GM23338 (cell line): ENCODE results near the gene SURF4. TPM values are rescaled to one million over a fixed set of nuclear protein-coding genes. Genes with fewer than 3 reads are reported as not detected.

Experiments used
- ATAC-seq: fragments of 200-7000 bp; cut with Tn5 transposase; 3 replicates; pipeline ENCODE4 v1.9.1; 2020
- DNase-seq: peaks from one replicate; pipeline ENCODE4 v3.0.0-alpha.2; 2015; ENCODE audit warnings: low spot score
- H2AFZ ChIP-seq: fragments of 200-600 bp; sonication (generic); 2 replicates; pipeline ENCODE4 v1.8.0; 2016; ENCODE audit warnings: antibody characterized with exemption, mild to moderate bottlenecking, moderate library complexity
- H3F3A ChIP-seq: fragments of 200-600 bp; sonication (generic); replicated peaks from 2 replicates; pipeline ENCODE4 v1.8.0; 2017; ENCODE audit warnings: antibody characterized with exemption, mixed run types, low read depth
- H3K27ac ChIP-seq: fragments of 200-600 bp; sonication (generic); 2 replicates; pipeline ENCODE4 v1.6.1; 2016; ENCODE audit warnings: low read depth
- H3K27me3 ChIP-seq: fragments of 200-600 bp; sonication (generic); 2 replicates; pipeline ENCODE4 v1.8.0; 2016; ENCODE audit warnings: mild to moderate bottlenecking, mixed run types, moderate library complexity; ENCODE audit not compliant: insufficient read depth
- H3K36me3 ChIP-seq: fragments of 200-600 bp; sonication (generic); 2 replicates; pipeline ENCODE4 v1.8.0; 2016; ENCODE audit warnings: mild to moderate bottlenecking; ENCODE audit not compliant: insufficient read depth
- H3K4me1 ChIP-seq: fragments of 200-600 bp; sonication (generic); 2 replicates; pipeline ENCODE4 v1.8.0; 2016; ENCODE audit warnings: mild to moderate bottlenecking, moderate library complexity; ENCODE audit not compliant: insufficient read depth
- H3K4me2 ChIP-seq: fragments of 200-600 bp; sonication (generic); 2 replicates; pipeline ENCODE4 v1.7.1; 2017; ENCODE audit warnings: mixed run types
- H3K4me3 ChIP-seq: fragments of 200-600 bp; sonication (generic); 2 replicates; pipeline ENCODE4 v1.6.1; 2016; ENCODE audit warnings: mixed run types
- H3K79me2 ChIP-seq: fragments of 200-600 bp; sonication (generic); replicated peaks from 2 replicates; pipeline ENCODE4 v1.8.0; 2017; ENCODE audit warnings: mild to moderate bottlenecking; ENCODE audit not compliant: insufficient read depth
- H3K9me2 ChIP-seq: fragments of 200-600 bp; sonication (generic); 2 replicates; pipeline ENCODE4 v1.8.0; 2017; ENCODE audit not compliant: insufficient read depth
- H4K20me1 ChIP-seq: fragments of 200-600 bp; sonication (generic); replicated peaks from 2 replicates; pipeline ENCODE4 v1.8.0; 2017; ENCODE audit warnings: mild to moderate bottlenecking; ENCODE audit not compliant: insufficient read depth
- H3K27ac Mint-ChIP-seq: 2 replicates; pipeline ENCODE4 v1.8.0; 2020; ENCODE audit warnings: inconsistent platforms, mild to moderate bottlenecking, moderate library complexity, mixed read lengths
- H3K27me3 Mint-ChIP-seq: 3 replicates; pipeline ENCODE4 v1.8.0; 2022; ENCODE audit warnings: low read depth, mild to moderate bottlenecking, moderate library complexity, mixed read lengths, inconsistent platforms; ENCODE audit not compliant: insufficient read depth, poor library complexity
- H3K36me3 Mint-ChIP-seq: 3 replicates; pipeline ENCODE4 v1.8.0; 2021; ENCODE audit warnings: low read depth, mild to moderate bottlenecking, inconsistent platforms, moderate library complexity, mixed read lengths
- H3K4me1 Mint-ChIP-seq: 3 replicates; pipeline ENCODE4 v1.8.0; 2020; ENCODE audit warnings: mild to moderate bottlenecking, inconsistent platforms, mixed read lengths
- H3K4me3 Mint-ChIP-seq: 3 replicates; pipeline ENCODE4 v1.8.0; 2021; ENCODE audit warnings: moderate library complexity, mild to moderate bottlenecking, inconsistent platforms, mixed read lengths
- H3K9me3 Mint-ChIP-seq: 3 replicates; pipeline ENCODE4 v1.8.0; 2020; ENCODE audit warnings: moderate library complexity, mild to moderate bottlenecking, inconsistent platforms, mixed read lengths
- CREB1 ChIP-seq: fragments of 250-450 bp; sonication (Bioruptor Pico); IDR thresholded peaks from 2 replicates; pipeline ENCODE4 v1.5.0; 2020; ENCODE audit warnings: low read depth, mild to moderate bottlenecking, moderate library complexity
- EZH2 ChIP-seq: fragments of 200-600 bp; sonication (generic); IDR thresholded peaks from one replicate; pipeline ENCODE4 v1.8.0; 2017; ENCODE audit warnings: antibody characterized with exemption, mild to moderate bottlenecking, low read depth; ENCODE audit not compliant: unreplicated experiment
- JUNB ChIP-seq: IDR thresholded peaks from one replicate; pipeline ENCODE4 v1.6.1; 2016; ENCODE audit warnings: antibody characterized with exemption; ENCODE audit not compliant: unreplicated experiment
- NANOG ChIP-seq: IDR thresholded peaks from 2 replicates; pipeline ENCODE4 v1.6.1; 2016; ENCODE audit warnings: antibody characterized with exemption, borderline replicate concordance
- POLR2AphosphoS5 ChIP-seq: IDR thresholded peaks from 2 replicates; pipeline ENCODE4 v1.6.1; 2016; ENCODE audit warnings: antibody characterized with exemption, low read depth
- STAT1 ChIP-seq: IDR thresholded peaks from one replicate; pipeline ENCODE4 v1.6.1; 2016; ENCODE audit warnings: antibody characterized with exemption; ENCODE audit not compliant: unreplicated experiment
- ZNF114 ChIP-seq: fragments of 250-450 bp; sonication (Bioruptor Pico); IDR thresholded peaks from 2 replicates; pipeline ENCODE4 v1.5.0; 2020; ENCODE audit warnings: mild to moderate bottlenecking, moderate library complexity
- ZNF331 ChIP-seq: fragments of 250-450 bp; sonication (Bioruptor Pico); IDR thresholded peaks from 2 replicates; pipeline ENCODE4 v1.5.0; 2020; ENCODE audit warnings: low read depth, mild to moderate bottlenecking, moderate library complexity
- polyA plus RNA-seq: library from polyadenylated mRNA; unstranded; fragments of >200 nt; fragmentation: Nextera tagmentation; extraction: Ambion mirVana; gene quantifications from 2 replicates; pipeline ENCODE4 v1.2.1, GENCODE V29; 2016
- total RNA-seq: library from RNA; depleted of rRNA; stranded (reverse); fragments of >200 nt; shearing (Covaris generic); gene quantifications from 2 replicates; pipeline ENCODE4 v1.2.3, GENCODE V29; 2014
- TF ChIP-seq, protein P1 (sequence below): IDR thresholded peaks from one replicate; pipeline ENCODE4 v1.6.1; 2018; ENCODE audit warnings: antibody characterized with exemption; ENCODE audit not compliant: unreplicated experiment
- TF ChIP-seq, protein P2 (sequence below), 2 experiments: fragments of 200-600 bp in 1 of 2; sonication (generic) in 1 of 2; conservative IDR thresholded peaks; 2 replicates each; pipeline versions ENCODE4 v1.5.1 to v1.6.1; 2016 to 2017; ENCODE audit warnings: antibody characterized with exemption in 2 of 2, low read depth in 2 of 2, mild to moderate bottlenecking in 2 of 2, moderate library complexity in 1 of 2
- TF ChIP-seq, protein P3 (sequence below): IDR thresholded peaks from 2 replicates; pipeline ENCODE4 v1.6.1; 2016; ENCODE audit warnings: antibody characterized with exemption

SURF4 gene
- total and polyA plus RNA-seq, 2 experiments from 2014 or later: 66.3 to 242 TPM

DNA sequence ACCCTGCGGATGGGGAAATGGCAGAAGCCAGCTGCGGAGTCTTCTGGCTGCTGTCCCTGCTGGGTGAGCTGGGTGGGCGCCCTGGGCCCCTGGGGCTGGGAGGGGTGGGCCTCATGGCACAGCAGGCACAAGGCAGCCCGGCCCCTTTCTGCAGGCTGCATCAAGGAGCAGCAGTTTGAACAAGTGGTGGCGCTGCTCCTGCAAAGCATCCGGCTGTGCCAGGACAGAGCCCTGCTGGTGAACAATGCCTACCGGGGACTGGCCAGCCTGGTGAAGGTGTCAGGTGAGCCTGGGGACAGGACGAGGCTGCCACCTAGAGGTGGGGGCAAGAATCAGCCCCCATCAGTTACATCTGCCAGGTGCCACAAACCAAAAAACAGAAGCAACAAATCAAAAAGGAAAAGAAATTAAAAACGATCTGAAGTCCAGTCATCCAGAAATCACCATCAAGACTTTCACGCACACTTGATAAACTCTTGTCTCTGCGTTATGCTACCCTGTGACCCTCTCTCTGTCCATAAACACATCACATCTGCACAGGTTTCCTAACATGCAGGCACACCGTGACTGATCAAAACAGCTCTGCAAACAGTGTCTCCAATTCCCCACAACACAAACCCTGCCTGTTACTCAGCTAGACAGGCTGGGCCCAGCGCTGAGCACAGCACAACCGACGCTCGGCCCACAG is 28.1 kb upstream of the SURF4 start:
- Histone ChIP-seq H3K4me1 (no peaks in the 10 kb centered on the region), H4K20me1 (no peaks in the 10 kb centered on the region; the same call in 1 of the 2 replicates), H3K9me2 (no peaks in the 10 kb centered on the region), H2AFZ (no peak overlapping the region), H3F3A (0 out of 2 replicates have a peak, but pooled peaks cover 10% of the 10 kb centered on the region), H3K4me2 (no peak overlapping the region), H3K4me3 (no peak overlapping the region), H3K79me2 (no peaks in the 10 kb centered on the region), H3K27ac (no peak overlapping the region), H3K36me3 (peaks cover 6% of the 10 kb centered on the region; the same call in 1 of the 2 replicates), H3K27me3 (no peaks in the 10 kb centered on the region)
- ATAC-seq (peak; percentile 76), DNase-seq (peak; percentile 82)
- H3K27me3 Mint-ChIP-seq: peaks cover 23% of the 10 kb centered on the region
- H3K9me3 Mint-ChIP-seq: no peaks in the 10 kb centered on the region; the same call in 2 of the 3 replicates
- H3K4me3 Mint-ChIP-seq: no peak overlapping the region; the same call in 2 of the 3 replicates
- TF ChIP-seq, protein P1, sequence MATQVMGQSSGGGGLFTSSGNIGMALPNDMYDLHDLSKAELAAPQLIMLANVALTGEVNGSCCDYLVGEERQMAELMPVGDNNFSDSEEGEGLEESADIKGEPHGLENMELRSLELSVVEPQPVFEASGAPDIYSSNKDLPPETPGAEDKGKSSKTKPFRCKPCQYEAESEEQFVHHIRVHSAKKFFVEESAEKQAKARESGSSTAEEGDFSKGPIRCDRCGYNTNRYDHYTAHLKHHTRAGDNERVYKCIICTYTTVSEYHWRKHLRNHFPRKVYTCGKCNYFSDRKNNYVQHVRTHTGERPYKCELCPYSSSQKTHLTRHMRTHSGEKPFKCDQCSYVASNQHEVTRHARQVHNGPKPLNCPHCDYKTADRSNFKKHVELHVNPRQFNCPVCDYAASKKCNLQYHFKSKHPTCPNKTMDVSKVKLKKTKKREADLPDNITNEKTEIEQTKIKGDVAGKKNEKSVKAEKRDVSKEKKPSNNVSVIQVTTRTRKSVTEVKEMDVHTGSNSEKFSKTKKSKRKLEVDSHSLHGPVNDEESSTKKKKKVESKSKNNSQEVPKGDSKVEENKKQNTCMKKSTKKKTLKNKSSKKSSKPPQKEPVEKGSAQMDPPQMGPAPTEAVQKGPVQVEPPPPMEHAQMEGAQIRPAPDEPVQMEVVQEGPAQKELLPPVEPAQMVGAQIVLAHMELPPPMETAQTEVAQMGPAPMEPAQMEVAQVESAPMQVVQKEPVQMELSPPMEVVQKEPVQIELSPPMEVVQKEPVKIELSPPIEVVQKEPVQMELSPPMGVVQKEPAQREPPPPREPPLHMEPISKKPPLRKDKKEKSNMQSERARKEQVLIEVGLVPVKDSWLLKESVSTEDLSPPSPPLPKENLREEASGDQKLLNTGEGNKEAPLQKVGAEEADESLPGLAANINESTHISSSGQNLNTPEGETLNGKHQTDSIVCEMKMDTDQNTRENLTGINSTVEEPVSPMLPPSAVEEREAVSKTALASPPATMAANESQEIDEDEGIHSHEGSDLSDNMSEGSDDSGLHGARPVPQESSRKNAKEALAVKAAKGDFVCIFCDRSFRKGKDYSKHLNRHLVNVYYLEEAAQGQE: no peak
- TF ChIP-seq CREB1 (CRISPR knock-in tag): peak; percentile 46
- TF ChIP-seq, protein P2, sequence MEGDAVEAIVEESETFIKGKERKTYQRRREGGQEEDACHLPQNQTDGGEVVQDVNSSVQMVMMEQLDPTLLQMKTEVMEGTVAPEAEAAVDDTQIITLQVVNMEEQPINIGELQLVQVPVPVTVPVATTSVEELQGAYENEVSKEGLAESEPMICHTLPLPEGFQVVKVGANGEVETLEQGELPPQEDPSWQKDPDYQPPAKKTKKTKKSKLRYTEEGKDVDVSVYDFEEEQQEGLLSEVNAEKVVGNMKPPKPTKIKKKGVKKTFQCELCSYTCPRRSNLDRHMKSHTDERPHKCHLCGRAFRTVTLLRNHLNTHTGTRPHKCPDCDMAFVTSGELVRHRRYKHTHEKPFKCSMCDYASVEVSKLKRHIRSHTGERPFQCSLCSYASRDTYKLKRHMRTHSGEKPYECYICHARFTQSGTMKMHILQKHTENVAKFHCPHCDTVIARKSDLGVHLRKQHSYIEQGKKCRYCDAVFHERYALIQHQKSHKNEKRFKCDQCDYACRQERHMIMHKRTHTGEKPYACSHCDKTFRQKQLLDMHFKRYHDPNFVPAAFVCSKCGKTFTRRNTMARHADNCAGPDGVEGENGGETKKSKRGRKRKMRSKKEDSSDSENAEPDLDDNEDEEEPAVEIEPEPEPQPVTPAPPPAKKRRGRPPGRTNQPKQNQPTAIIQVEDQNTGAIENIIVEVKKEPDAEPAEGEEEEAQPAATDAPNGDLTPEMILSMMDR (conservative IDR thresholded peaks at IDR 0.05; ENCODE audit: low read depth in 2 of 2): peak; percentile 67 to 83
- H3K36me3 Mint-ChIP-seq: peaks cover 32% of the 10 kb centered on the region
- H3K4me1 Mint-ChIP-seq: peaks cover 3% of the 10 kb centered on the region; the same call in 2 of the 3 replicates
- no peak overlapping the region for H3K27ac Mint-ChIP-seq

DNA sequence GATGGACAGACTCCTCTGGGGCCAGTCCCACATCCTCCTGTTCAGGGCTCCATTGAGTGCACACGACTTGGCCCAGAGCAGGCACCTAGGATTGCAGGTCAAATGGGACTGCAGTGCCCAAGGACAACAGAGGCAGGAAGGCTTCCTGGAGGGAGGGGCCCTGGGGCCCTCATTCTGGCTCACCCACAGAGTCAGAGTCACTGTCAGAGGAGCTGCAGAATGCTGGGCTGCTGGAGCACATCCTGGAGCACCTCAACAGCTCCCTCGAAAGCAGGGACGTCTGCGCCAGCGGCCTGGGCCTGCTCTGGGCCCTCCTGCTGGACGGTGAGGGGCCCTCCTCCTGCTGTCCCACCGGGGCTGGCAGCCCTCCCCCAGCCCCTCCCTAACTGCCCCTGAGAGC is 26.8 kb upstream of the SURF4 start:
- Mint-ChIP-seq H3K36me3 (peaks cover 29% of the 10 kb centered on the region), H3K27me3 (peaks cover 23% of the 10 kb centered on the region), H3K4me1 (peaks cover 3% of the 10 kb centered on the region; the same call in 2 of the 3 replicates), H3K9me3 (no peaks in the 10 kb centered on the region; the same call in 2 of the 3 replicates), H3K27ac (no peak overlapping the region), H3K4me3 (no peak overlapping the region)
- Histone ChIP-seq H3K4me3 (no peak overlapping the region), H3K36me3 (no peaks in the 10 kb centered on the region), H3K79me2 (no peaks in the 10 kb centered on the region), H3F3A (0 out of 2 replicates have a peak, but pooled peaks cover 8% of the 10 kb centered on the region), H3K27ac (no peak overlapping the region), H4K20me1 (no peaks in the 10 kb centered on the region; the same call in 1 of the 2 replicates), H2AFZ (no peak overlapping the region), H3K9me2 (no peaks in the 10 kb centered on the region), H3K4me1 (no peaks in the 10 kb centered on the region), H3K4me2 (no peak overlapping the region), H3K27me3 (no peaks in the 10 kb centered on the region)
- no peak for ATAC-seq
- DNase-seq: no peak
- TF ChIP-seq CREB1 (CRISPR knock-in tag): no peak
- TF ChIP-seq JUNB: no peak
- TF ChIP-seq, protein P3, sequence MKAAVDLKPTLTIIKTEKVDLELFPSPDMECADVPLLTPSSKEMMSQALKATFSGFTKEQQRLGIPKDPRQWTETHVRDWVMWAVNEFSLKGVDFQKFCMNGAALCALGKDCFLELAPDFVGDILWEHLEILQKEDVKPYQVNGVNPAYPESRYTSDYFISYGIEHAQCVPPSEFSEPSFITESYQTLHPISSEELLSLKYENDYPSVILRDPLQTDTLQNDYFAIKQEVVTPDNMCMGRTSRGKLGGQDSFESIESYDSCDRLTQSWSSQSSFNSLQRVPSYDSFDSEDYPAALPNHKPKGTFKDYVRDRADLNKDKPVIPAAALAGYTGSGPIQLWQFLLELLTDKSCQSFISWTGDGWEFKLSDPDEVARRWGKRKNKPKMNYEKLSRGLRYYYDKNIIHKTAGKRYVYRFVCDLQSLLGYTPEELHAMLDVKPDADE: no peak
- no peak for TF ChIP-seq ZNF114 (CRISPR knock-in tag)
- TF ChIP-seq, protein P1: no peak
- no peak for TF ChIP-seq STAT1
- no peak for TF ChIP-seq ZNF331
- no peak for TF ChIP-seq POLR2AphosphoS5
- TF ChIP-seq NANOG: no peak
- TF ChIP-seq EZH2: no peak
